Middle frontal gyrus (tissue), 1 donor: Measurements from ENCODE around the gene TCHP.
"Not testable (repeated sequence)": the region's sequence is repeated elsewhere in the genome, so short reads cannot be mapped to it uniquely, and the experiment has no call there.

Experiments
- DNase-seq: peaks from one replicate; pipeline ENCODE4 v3.0.0-alpha.2; 2015; ENCODE audit warnings: low spot score; ENCODE audit errors: extremely low spot score

Gene TCHP

DNA sequence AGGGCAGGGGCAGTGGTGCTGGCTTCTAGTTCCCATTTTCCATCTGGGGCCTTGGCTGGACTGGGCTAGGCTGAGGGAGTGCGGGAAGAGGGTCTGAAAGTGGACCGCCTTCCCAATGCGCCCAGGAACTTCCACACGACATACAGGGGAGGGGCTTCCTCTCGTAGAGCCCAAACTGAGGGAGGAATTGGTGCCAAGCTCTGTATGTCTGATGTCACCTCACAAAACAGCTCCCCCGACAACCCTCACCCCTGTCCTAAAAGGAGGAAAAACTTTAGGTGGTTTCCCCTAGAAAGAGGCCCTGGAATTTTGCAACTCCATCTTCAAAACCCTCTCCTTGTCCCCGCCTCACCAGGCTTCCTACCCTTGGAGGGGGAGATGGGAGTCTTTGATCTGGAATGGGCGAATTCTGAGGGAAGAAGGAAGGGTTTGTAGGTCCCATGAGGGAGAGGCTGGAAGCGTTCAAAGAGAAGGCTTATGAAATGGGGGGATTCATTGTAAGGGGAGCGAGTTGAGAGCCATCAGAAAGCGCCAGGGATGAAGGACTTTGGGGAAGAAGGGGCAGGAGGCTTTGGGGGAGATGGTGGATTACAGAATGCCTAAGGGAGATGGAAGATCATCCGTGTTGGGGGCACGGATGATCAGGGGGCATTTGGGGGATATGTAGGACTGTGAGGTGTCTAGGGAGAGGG is 20.6 kb upstream of the TCHP start:
- DNase-seq, result no peak

DNA sequence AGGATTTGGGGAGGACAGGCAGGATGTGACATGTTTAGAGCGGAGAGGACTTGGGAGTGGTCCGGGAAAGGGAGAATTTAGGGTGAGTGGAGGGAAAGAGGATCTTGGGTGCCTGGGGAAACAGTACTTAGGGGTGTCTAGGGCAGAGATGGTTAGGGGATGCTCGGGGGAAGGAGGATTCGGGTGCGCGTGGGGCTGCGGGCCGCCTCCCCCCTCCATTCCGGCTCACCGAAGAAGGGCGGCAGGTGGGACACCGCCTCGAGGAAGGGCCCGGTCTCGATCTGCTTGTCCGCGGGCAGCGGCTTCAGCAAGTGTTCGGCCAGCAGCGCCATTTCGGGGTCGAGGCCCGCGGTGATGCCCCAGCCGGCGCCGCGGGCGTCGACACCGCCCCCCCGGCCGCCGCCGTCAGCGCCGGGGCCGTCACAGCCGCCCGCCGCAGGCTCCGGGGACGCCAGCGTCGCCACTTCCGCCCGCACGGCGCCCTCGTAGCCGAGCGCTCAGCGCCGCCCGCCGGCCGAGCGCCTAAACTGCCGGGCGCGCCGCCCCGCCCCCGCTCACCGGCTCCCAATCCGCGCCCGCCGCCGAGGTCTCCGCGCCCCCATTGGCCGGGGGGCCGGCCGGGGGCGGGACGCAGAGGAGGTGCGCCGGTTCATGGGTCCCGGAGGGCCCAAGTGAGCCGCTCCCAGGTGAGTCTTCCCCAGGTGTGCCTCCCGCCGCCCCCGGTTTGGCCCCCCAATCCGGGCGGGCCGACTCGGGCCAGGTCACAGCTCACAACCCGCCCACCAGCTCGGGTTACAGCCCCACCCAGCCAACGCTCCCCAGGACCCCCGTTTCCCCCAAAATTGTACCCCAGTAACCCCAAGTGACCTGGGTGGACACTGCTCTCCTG is 19.8 kb upstream of the TCHP start, which contains the start of gene GLTP:
Gene GLTP, minus strand, starts transcription at position 499 of the 889 bp plus-strand sequence. Its CDS starts 167 bp downstream, at position 332.
- peak; percentile 88 for DNase-seq

DNA sequence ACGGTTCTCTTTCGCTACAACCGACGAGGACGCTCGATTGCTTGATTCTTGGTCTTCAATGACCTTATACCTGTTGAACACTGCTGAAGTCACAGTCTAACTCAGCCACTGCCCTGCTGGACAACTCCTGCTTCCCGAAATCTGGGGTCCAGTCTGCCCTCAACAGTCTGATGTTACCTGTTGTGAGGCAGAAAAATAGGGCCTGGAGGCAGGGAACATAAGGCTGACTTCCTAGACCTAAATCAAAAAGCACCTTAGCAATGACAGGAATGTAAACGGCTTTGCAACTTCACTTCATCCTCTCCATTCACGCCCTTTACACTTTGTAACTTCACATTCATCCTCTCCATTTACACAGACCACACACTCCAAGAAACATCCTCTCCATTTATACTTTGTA is 19.1 kb upstream of the TCHP start:
- no peak for DNase-seq

DNA sequence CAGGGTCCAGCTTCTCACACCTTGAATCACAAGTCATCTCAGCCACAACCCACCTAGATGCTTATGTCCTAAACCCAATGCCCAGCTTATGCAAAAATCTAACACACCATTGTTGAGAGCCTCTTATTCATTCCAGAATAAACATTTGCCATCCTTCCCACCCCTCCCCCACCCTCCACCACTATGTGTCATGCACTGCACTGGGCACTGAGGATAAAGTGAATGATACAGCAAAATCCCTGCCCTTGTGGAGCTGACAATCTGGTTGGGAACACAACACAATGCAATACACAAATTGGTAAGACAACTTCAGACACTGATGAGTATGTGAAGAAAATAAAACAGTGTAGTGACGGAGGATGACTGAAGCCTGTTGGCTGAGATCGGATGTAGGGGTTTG is 18.3 kb upstream of the TCHP start:
- DNase-seq, result no peak

DNA sequence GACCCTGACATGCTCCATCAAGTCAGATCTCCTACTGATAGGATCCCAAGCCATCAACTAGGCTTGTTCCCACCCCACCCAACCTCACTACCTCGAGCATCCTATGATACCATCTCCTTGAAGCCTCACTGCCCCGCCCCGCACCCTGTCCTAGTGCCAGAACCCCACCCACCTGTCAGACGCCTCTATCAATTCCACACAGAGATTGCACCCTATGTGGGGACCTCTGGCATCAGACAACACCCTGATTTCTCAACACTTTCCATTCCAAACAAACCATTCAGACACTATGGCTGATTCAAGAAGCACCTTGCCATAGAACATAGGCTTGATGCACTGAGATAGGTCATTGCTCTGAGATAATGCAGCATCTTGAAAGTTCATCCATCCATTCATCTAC is 16.6 kb upstream of the TCHP start:
- DNase-seq, result no peak

DNA sequence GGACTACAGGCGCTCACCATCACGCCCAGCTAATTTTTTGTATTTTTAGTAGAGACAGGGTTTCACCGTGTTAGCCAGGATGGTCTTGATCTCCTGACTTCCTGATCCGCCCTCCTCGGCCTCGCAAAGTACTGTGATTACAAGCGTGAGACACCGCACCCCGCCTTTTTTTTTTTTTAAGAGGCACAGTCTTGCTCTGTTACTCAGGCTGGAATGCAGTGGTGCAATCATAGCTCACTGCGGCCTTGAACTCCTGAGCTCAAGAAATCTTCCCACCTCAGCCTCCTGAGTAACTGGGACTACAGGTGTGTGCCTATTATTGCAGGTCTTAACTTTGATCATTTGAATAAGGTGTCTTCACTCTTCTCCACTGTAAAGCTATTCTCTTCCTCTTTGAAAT is 14.5 kb upstream of the TCHP start:
- DNase-seq, result no peak

DNA sequence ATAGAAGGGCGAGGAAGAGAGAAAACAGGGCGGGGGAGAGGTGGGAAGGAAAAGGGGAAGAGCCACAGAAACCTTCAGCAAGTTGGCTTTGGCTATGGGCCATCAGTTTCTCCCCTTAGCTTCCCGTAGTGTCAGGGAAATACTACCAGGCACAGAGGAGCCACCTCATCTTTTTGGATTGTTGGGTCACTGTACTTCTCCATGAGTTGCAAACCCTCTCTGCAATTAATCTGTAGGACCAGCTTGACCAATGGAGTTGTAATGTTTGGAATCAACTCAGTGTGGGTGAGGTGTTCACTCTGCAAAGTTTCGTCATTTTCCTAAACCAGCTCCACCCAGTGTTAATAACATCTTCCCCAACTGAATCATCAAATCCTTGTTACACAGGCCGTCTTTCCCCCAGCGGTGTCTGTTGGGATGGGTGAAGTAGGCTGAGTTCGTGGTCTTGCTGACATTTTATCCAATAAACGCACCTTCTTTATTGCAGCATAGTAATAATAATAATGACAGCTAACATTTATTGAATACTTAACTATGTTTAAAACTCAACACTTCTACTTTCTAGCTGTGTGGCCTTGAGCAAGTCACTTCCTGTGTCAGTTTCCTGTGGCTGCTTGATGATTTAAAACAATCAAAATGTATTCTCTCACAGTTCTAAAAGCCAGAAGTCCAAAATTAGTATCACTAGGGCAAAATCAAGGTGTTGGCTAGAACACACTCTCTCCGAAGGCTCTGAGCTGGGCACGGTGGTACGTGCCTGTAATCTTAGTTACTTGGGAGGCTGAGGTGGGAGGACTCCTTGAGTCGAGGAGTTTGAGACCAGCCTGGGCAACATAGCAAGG is 11.7 kb upstream of the TCHP start:
- DNase-seq, result no peak

DNA sequence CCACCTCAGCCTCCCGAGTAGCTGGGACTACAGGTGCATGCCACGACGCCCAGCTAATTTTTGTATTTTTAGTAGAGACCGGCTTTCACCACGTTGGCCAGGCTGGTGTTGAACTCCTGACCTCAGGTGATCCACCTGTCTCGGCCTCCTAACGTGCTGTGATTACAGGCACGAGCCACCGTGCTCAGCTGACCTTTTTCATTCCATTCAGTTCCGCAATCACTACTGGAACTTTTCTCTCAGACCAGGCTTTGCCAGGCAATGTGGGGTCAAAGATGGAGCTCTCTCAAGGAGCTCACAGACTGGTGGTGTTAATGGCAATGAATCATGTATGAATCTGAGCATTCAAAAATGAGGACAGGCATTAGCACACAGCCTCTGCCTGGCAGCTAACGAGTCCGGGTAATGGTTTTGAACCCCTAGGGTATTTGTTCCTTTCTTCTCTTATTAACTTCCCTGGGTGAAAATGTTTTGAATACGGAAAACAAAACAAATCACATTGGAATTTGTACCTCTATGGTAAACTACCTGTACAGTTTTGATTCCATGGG is 9.4 kb upstream of the TCHP start:
- DNase-seq, result no peak

DNA sequence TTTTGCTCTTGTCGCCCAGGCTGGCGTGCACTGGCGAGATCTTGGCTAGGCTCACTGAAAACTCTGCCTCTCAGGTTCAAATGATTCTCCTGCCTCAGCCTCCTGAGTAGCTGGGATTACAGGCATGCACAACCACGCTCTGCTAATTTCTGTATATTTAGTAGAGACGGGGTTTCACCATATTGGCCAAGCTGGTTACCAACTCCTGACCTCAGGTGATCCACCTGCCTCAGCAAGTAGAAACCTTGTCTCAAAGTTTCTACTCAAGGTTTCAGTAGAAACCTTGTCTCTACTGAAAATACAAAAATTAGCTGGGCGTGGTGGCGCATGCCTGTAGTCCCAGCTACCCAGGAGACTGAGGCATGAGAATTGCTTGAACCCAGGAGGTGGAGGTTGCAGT is 8.3 kb upstream of the TCHP start:
- DNase-seq, result not testable (repeated sequence)

DNA sequence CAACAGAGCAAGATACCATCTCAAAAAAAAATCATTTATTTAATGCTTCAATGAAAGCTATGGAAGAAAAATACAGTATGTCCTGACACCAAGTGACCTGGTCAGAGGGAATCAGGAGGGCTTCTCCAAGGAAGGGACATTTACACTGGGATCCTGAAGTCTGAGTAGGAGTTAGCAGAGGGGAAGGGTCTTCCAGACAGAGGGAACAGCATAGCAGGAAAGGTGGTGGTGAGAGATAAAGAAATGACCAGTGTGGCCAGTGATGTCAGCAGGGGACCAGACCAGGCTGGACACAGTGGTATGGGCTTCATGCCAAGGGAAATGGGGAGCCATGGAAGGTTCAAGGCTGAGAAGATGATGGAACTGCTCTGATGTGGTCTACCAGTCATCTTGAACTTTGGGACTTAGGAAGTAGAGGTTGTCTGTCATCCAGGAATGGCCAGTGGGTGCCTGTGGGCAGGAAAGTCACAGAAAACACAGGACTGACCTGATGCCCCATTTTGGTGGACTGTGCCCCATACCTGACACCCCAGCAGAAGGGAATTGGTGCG is 7.8 kb upstream of the TCHP start:
- DNase-seq, result no peak

DNA sequence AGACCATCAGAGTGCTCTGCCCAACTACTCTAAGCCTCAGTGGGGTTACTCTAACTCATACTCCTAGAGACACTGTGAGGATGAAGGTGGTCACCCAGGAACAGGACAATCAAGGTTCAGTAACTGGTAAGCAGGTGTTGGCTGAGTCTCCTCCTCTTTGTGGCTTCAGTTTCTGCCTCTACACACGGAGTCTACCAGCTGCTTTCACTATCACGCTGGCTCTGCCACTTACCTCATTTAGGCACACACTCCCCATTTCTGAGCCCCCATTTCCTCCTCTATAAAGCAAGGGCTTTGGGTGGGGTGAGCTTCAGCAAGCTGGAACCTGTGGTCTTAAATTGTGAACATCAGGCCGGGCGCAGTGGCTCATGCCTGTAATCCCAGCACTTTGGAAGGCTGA is 7.3 kb upstream of the TCHP start:
- no peak for DNase-seq

DNA sequence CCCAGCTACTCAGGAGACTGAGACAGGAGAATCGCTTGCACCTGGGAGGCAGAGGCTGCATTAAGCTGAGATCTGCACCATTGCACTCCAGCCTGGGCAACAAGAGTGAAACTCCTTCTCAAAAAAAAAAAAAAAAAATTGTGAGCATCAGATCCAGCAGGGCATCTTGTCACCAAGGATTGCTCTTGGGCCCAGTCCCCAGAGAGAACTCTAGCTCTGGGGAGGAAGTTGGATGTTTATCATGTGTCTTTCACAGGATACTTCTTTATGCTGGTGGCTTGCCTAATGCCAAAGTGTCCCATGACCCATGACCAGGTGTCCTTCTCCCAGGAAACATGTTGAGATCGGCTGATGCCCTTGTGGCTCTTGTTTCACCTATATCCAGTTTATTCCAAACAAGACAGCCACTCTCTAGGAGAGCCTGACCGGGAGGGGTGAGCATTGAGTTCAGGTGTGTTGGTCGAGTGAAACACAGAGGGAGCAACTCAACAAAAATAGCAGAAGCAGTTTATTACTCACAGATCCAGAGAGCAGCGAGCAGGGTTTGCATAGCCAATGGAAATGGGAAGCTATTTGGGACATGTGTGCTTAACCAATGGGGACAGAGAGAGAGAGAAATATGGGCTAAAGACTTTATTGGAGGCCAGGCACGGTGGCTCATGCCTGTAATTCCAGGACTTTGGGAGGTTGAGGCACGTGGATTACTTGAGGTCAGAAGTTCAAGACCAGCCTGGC is 6.6 kb upstream of the TCHP start:
- DNase-seq, result no peak

DNA sequence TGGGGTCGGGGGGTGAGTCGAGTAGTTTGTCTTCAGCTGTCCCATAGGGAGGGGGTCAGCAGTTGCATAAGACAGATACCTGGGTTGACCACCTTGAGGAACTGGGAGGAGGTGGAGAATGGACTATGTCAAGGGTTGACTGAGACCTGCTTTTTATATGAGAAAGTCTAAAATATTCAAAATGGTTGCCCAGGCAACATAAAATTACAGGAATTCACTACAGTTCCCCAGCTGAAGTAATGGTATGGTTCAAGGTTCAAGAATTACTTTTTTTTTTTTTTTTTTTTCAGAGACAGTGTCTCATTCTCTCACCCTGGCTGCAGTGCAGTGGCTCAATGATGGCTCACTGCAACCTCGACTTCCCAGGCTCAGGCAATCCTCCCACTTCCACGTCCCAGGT is 5.1 kb upstream of the TCHP start:
- no peak for DNase-seq

DNA sequence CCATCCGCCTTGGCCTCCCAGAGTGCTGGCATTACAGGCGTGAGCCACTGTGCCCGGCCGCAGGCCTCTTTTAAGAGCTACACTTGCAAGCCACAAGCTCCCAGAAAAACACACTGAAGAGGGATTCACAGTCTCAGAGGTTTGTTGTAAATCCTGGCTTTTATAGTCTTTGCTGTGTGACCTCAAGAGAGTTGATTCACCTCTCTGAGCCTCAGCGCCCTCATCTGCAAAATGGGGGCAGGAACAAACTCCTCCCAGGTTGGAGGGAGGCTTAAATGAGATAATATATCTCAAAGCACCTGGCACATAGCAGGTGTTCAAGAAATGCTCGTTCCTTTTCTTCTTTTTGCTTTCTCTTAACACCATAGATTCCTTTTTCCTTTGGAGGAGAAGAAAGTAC is 3.9 kb upstream of the TCHP start:
- DNase-seq, result no peak

DNA sequence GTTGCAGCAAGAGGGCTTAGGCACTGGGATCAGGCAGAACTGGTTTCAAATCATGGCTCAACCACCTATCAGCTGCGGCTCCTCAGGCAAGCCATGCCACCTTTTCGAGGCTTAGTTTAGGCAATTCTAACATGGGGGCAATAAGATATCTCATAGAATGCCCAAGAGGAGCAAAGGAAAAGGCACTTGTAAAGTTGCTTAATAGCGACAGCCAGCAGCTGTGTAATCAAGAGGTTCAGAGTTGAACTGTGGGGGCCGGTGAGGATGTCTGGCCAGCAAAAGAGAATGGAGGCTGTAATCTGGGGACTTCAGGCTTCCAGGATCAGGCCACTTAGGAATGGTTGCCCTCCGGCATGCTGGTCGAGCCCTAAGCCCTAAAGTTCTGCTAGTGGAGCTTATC is 3.0 kb upstream of the TCHP start:
- DNase-seq, result no peak

DNA sequence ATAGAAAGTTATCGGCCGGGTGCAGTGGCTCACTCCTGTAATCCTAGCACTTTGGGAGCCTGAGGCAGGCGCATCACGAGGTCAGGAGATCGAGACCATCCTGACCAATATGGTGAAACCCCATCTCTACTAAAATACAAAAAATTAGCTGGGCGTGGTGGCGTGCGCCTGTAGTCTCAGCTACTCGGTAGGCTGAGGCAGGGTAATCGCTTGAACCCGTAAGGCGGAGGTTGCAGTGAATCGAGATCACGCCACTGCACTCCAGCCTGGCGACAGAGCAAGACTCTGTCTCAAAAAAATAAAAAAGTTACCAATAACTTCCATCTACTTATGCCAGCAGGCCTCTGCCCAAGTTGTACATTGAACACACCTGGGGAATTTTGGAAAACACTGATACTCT is 729 bp upstream of the TCHP start:
- DNase-seq, result not testable (repeated sequence)

DNA sequence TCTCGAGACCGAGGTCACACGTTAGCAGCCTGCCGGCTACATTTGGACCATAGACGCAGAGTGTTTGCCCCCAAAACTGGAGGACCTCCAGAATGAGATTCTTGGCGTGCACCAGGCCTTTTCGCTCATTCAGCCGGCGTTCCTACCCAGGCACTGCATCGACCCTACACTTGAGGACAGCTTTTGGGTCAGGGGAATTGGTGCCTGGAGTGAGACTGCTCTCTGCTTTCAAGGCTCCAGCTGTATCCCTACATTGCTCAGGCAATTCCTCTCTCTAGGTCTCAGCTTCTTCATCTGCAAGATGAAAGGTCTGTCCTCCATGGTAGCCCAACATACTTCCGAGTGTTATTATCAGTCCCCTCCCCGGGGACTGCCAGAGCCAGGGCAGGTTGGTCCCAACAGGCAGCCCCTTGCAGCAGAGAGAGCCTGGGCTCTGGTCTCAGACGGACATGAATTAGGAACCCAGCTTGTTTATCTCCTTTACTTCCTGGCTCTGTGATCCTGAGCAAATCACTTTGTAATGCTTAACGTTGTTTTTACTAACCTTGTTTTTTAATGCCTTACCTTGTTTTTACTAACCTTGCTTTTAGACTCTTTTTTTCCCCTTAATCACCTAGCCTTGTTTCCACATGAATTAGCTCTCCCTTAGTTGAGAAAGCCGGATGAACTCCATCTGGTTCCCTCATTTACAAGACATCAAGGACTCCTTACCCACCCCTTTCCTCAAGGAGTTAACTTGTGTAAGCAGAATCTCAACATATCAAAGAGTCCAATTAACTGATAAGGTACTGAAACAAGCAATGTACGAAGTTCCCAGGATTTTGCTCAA is 892 bp downstream of the TCHP start:
- DNase-seq, result no peak

DNA sequence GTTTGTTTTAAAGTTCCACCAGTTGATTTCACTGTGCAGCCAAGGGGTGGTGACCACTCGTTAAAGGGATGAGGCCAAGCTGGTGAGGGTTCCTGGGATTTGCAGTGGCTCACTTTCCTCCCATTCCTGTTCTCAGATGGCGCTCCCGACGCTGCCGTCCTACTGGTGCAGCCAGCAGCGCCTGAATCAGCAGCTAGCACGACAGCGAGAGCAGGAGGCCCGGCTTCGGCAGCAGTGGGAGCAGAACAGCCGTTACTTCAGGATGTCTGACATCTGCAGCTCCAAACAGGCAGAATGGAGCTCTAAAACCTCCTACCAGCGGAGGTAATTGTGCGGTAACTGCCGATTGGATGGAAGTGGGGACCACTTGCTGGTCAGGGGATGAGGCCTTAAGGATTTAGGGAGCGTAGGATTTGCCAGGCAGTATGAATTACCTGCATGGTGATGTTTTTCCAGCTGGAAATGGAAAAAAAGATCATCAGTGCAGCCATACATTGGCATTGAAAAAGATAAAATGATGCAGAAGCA is 2.9 kb downstream of the TCHP start:
- no peak for DNase-seq

DNA sequence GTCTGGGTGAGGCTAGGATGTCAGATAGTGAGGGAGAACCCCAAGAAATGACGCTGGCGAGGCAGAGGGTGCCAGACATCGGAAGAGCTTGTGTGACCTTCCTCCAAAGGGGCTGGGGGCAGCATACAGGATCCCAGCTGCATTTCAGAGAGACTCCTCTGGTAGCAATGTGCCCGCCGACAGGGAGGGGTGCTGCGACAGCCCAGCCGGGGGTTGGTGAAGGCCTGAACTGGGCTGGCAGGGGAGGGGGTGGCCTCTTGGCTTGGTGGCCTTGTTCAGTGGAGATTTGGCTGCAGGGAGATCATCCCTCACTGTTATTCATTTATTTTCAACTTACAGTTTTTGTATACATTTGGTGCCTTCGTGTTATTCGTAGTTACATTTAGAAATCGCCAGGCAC is 5.2 kb downstream of the TCHP start:
- no peak for DNase-seq
